Stimulated activated CD4-positive, alpha-beta T cell treated with anti-CD3 and anti-CD28 coated beads, Interleukin-15, amount 100 ng/mL, for 24 hours (primary cell): ENCODE results near the gene ABHD16B.
"Not testable (repeated sequence)": the region's sequence is repeated elsewhere in the genome, so short reads cannot be mapped to it uniquely, and the experiment has no call there.

ENCODE experiments used
- DNase-seq: peaks from one replicate; pipeline ENCODE4 v3.0.0-alpha.2; 2020

ABHD16B gene

GRCh38 chr20:63856098-63856511 lies 5.2 kb upstream of the ABHD16B start:
- DNase-seq = no peak

DNA sequence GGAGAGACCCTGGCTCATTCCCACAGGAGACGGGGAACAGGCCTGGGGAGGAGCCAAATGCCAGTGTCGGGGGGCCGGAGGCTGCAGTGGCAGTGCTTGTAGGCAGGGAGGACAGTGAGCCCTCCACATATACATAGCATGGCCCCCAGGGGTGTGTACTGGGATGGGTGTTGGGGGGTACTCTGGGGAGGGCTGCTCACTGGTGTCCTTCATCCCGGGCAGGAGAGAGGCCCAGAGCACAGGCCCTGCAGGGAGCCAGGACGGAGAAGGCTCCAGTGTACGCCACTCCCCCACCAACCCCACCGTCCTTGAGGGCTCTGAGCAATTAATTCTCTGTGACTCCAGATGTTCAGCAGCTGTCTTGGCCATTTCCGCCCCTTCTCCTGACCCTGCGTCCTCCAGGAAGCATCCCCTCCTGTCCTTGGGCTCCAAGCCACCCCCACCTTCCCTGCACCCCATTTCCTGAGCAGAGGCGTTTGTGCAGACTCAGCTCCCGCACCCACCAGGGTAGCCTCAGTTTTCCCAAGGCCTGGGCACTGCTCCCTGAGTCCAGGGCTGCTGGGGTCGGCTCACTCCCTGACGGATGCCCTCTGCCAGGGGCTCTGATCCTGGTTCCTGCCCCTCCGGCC lies 3.4 kb upstream of the ABHD16B start:
- DNase-seq = no peak

DNA sequence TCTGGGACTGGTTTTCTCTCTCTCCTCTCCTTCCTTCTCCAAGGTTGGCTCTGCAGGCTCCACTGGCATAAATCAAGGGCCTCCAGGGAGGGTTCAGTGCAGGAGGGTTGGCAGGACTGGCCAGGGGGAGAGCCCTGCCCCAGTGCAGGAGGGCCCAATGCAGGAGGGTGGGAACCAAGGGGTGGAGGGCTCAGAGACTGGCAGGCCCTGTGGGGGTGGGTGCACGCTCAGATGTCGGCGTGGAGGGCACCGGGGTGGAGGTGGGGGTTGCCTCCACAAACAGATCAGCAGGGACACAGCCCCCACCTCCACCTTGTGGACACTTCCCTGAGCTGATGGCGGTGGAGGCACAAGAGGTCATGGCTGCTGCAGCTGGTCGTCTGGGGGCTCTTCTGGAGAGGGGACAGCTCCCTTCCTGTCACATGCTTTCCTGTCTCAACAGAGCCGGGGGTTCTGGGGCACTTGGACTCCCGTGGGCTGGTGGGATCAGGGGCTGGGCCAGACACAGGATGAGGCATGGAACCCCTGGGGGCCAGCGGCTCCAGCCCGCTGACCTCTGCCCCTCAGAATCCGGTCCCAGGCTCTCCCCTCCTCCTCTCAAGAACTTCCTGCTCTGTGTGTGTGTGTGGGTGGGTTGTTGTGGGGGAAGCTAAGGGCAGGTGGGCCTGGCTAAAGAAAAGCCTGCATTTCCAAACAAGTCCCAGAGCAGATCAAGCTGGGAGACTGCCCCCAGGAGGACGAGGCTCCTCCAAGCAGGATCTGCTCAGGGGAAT lies 2.7 kb upstream of the ABHD16B start:
- DNase-seq = no peak

- DNase-seq = no peak
Observed at GRCh38 chr20:63859166-63859699, 2.1 kb upstream of the ABHD16B start.

GRCh38 chr20:63860325-63861051 lies 810 bp upstream of the ABHD16B start:
- DNase-seq = no peak

DNA sequence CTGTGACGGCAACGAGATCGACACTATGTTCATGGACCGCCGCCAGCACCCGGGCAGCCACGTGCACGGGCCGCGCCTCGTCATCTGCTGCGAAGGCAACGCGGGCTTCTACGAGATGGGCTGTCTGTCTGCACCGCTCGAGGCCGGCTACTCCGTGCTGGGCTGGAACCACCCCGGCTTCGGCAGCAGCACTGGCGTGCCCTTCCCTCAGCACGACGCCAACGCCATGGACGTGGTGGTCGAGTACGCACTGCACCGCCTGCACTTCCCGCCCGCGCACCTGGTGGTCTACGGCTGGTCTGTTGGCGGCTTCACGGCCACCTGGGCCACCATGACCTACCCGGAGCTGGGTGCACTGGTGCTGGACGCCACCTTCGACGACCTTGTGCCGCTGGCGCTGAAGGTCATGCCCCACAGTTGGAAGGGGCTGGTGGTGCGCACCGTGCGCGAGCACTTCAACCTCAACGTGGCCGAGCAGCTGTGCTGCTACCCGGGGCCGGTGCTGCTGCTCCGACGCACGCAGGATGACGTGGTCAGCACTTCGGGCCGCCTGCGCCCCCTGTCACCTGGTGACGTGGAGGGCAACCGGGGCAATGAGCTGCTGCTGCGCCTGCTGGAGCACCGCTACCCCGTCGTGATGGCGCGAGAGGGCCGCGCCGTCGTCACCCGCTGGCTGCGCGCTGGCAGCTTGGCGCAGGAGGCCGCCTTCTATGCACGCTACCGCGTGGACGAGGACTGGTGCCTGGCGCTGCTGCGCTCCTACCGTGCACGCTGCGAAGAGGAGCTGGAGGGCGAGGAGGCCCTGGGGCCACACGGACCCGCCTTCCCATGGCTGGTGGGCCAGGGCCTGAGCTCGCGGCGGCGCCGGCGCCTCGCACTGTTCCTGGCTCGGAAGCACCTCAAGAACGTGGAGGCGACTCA lies 943 bp downstream of the ABHD16B start:
- no peak for DNase-seq

DNA sequence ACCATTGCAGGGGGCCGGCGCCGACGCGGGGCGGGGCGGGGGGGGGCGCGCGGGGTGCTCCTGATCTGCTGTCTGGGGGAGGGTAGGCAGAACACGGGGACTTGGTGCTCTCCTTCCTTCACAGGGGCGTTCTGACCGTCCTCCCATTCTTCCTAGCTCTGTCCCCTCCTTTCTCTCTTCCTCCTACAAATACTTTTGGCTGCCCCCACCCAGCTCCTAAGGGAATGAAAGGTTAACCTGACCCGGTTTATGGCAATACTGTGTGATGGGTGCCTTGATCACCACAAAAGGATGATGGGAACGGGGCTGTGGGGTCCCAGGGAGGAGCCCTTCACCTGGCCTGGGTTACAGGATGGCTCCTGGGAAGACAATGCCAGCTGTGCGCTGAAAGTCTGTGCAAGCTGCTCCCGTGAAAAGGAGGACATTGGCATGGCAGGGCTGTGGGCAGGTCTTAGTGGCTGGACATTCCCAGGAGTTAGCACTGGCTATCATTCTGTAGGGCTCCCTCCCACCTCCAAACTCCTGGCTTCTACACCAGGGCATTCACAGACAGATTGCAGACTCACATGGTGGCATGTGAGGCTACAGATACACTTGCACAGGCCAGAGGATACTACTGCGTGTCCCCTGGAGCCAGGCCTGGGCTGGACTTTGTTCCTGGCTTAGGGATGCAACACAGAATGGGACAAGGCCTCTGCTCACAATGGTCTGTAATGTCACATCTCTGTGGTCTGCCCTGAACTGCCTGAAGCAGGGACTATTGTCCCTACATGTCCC lies 1.9 kb downstream of the ABHD16B start:
- DNase-seq = no peak

- peak; percentile 85 for DNase-seq
Observed at GRCh38 chr20:63863798-63864544, 2.7 kb downstream of the ABHD16B start.

DNA sequence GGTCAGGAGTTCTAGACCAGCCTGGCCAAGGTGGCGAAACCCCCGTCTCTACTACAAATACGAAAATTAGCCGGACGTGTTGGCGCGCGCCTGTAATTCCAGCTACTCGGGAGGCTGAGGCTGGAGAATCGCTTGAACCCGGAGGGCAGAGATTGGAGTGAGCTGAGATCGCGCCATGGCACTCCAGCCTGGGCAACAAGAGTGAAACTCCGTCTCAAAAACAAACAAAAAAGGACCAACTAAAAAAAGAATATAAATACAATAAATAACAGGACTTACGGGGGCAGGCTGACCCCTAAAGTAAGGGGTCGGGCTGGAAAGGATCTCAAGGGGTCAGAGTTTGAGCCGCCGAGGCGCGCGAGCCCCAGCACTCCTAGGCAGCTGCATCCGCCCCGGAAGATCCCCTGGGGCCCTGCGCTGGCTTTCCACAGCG lies 3.3 kb downstream of the ABHD16B start:
- DNase-seq = no peak

GRCh38 chr20:63864978-63865640 lies 3.8 kb downstream of the ABHD16B start, which contains the start of gene TPD52L2:
Gene TPD52L2 (plus strand): TSS chr20:63865270. CDS start chr20:63865366, 96 bp downstream.
- peak; percentile 99 for DNase-seq

GRCh38 chr20:63867042-63867441 lies 5.7 kb downstream of the ABHD16B start:
- DNase-seq = not testable (repeated sequence)

DNA sequence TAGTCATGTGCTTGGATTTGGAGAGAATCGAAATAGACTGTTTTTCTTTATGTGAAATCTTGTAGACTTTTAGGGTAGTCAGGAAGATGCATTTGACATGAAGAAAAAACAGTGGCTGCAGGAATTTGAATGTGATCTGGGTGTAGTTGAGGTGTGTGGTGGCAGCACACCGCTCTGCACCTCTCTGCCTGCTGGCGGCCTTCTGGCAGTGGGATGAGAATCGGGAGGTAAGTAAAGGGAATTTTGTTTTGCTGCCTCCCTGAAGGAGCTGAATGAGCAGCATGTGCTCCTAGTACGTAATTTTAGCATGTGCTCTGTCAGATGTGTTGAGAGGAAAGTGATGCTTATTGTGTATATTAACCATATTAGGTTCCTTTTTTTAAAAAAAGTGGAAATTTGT lies 7.0 kb downstream of the ABHD16B start:
- no peak for DNase-seq

DNA sequence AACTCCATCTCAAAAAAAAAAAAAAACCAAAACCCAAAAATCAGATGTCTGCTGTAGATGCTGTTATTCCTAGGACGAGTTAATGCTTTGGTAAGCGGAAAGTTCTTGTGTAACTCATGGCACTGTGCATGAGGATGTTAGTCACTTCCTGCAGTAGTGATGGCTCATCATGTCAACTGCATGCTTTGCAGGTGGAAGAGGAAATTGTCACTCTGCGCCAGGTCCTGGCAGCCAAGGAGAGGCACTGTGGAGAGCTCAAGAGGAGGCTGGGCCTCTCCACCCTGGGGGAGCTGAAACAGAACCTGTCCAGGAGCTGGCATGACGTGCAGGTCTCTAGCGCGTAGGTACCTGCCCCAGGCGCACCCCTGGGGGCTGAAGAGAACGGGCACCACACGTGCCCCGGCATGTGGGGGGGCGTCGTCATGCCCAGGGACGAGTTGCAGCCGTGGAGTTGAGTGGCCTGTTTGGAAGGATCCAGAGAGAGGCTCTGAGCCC lies 12.2 kb downstream of the ABHD16B start:
- peak; percentile 70 for DNase-seq

- DNase-seq = not testable (repeated sequence)
Observed at GRCh38 chr20:63874241-63874640, 12.9 kb downstream of the ABHD16B start.

GRCh38 chr20:63876489-63877036 lies 15.3 kb downstream of the ABHD16B start:
- no peak for DNase-seq

DNA sequence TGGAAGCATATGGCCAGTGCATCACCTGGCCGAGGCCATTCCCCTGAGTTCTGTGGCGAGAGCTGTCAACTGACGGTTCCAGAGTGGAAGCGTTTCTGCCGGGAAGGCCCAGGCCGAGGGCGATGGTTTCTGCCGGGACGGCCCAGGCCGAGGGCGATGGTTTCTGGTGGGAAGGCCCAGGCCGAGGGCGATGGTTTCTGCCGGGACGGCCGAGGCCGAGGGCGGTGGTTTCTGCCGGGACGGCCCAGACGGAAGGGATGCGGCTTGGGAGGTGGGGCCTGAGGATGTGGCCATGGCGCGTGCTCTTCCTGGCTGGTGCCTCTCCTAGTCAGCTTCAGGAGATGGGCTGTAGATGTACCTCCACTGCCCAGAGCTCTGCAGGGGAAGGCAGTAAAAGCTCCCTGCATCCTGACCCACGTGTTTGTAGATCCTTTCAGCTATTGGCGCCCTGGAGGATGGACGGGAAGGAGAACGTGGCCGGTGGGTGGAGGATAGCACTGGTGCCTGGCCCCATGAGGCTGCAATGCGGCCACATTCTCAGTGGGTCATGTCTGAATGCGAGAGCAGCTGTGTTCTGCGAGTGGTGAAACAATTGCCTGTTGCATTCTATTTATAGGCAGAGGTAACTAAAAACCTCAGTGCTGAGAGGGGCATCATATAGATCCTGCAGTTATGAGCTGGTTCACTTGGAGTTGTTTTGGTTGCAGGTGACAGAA lies 16.6 kb downstream of the ABHD16B start:
- DNase-seq = no peak

DNA sequence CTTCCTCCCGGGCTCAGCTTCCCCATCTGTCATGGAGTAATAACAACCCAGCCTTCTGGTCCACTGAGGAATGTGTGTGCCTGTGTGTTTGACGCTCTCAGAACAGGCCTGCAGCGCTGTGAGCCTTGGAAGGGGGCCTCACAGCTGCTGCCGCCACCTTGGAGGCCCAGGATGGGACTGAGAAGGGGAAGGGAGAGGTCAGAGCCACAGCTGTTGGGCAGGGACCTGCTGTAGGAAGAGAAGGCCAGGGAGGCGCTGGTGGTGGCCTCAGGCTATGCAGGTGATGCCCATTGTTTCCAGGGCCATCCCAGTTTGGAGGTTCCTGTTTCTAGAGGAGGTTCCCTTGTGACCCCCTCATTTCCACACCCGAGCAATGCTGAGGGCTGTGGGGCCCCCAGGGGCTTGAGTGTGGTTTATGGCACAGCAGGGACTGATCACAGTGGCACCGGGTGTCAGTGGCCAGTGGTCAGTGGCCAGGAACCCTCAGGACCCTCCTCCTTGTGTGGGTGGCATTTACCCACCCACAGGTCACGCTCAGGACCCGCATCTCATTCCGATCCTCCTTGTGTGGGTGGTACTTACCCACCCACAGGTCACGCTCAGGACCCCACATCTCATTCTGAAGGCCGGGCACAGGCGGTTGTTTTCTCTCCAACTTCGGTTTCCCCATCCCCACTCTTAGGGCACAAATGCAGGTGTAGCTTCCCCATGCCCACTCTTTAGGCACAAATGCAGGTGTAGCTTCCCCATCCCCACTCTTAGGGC lies 17.8 kb downstream of the ABHD16B start:
- no peak for DNase-seq

- not testable (repeated sequence) for DNase-seq
Observed at GRCh38 chr20:63880901-63881300, 19.6 kb downstream of the ABHD16B start.
